Measurements from ENCODE around the gene USP32.

GRCh38 chr17:60229188-60229802 is 162.6 kb downstream of the USP32 start:
- no peak for TF ChIP-seq CTCF (IDR thresholded peaks at IDR 0.05)
- no peak for TF ChIP-seq POLR2A (IDR thresholded peaks at IDR 0.05)
